Right renal cortex interstitium (tissue), 3 donors: ENCODE measurements around the gene PLEKHG1. TPM values are rescaled to one million over a fixed set of nuclear protein-coding genes. Genes with fewer than 3 reads are reported as not detected.
A peak's percentile ranks its signal among the peaks of the same experiment; 100 is the strongest.

ENCODE experiments used
- DNase-seq, 3 donors: peaks; one replicate each; pipeline ENCODE4 v3.0.0-alpha.2; 2013; ENCODE audit warnings: low read depth in 3 of 3, low spot score in 2 of 3
- polyA plus RNA-seq, 3 donors: library from polyadenylated mRNA; unstranded; fragments of 120-200 nt; gene quantifications; one replicate each; pipeline ENCODE4 v1.2.1, GENCODE V29; 2013; ENCODE audit not compliant: insufficient read length in 3 of 3

Gene PLEKHG1
- polyA plus RNA-seq, 3 donors = 34.1 to 41.2 (median 35.1) TPM

GRCh38 chr6:150637266-150637665 lies 37.6 kb downstream of the PLEKHG1 start:
- DNase-seq = no peak

DNA sequence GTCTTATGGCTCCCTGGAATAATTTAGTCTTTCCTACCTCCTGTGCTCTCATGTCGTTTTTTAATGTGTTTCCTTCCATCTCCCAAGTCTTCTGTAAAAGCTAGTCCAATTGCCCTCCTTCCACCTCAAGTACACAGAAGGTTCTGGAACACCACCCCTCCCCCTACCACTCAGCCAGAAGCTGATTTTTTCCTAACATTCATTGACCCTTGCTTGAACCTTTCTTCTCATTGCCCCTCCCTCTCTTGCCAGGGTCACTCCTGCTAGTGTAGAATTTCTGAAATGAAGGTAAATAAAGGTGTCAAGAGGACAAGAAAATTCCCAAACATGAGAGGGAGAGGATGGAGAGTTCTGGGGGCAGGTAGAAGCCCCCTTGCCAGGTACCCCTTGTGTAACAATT lies 38.6 kb downstream of the PLEKHG1 start:
- DNase-seq = no peak

- no peak for DNase-seq
Observed at GRCh38 chr6:150638765-150639164, 39.1 kb downstream of the PLEKHG1 start.

GRCh38 chr6:150639823-150640331 lies 40.2 kb downstream of the PLEKHG1 start:
- DNase-seq = no peak

DNA sequence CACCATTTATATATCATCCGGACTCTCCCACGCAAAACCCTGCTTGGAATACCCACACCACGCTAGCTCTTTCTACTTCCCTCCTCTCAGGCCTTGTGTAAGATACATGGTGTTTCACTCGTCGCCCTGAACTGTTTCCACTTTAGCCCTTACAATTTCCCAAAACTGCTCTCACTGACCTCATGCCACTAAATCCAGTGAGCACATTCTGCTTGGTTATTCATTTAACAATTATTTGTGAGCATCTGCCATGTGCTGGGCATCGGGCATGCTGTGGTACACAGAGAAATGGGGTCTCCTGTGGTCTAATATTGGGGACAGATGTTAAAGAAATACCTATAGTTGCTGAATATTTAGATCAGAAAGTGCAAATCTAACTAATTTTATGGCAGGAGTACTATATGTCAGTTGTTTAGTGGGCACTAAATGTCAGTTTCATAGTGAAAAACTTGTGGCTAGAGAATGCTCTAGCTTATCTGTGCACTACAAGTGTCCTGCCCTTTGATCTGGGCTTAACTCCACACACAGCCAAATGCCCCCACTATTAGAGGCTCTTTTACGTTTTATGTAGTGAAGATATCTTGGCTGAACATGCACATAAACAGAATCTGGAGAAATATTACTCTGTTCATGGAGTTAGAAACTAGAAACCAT lies 41.0 kb downstream of the PLEKHG1 start:
- DNase-seq = no peak

GRCh38 chr6:150641398-150642139 lies 41.9 kb downstream of the PLEKHG1 start:
- peak in 1 of 3 donors; percentile 44 for DNase-seq

- DNase-seq = no peak
Observed at GRCh38 chr6:150646228-150646627, 46.5 kb downstream of the PLEKHG1 start.

DNA sequence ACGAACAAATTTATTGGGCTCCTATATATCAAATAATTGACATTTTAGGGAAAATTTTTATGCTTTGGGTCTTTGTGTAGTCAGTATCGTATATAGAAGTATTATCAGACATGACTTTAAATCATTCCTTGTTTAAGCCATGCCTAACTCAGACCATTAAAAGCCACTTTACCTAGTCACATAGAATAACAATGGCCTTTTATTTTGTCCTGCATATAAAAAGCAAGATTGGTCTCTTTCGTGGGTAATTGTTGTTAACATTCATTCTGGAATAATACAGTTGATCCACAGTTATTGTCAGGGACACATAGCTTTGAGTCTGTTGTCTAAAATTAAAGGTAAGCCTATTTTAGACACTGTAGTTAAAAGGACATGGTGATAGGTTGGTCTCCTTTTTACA lies 47.4 kb downstream of the PLEKHG1 start:
- no peak for DNase-seq

Other genes with a start within 250 kb of the PLEKHG1 start
- gene IYD, start 230.9 kb upstream of the PLEKHG1 start, polyA plus RNA-seq = 1 to 10 TPM; 3.0 to 5.5 (median 5.4) TPM